ENCODE measurements around the gene PTPRM. TPM values are rescaled to one million over a fixed set of nuclear protein-coding genes. Genes with fewer than 3 reads are reported as not detected.

Gene PTPRM
- total RNA-seq, 1 experiment from 2014 or later: 6.2 TPM

DNA sequence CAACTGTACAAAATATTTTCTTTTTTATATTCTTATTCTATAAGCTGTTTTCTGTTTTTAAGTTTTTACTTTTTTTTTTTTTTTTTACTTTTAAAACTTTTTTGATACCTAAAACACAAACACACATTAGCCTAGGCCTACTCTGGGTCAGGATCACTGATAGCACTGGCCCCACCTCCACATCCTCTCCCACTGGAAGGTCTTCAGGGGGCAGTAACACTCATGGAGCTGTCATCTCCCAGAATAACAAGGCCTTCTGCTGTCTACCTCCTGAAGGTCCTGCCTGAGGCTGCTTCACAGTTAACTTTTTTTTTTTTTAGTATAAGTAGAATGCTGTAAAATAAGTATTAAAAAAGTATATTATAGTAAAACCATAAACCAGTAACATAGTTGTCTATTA lies 415.1 kb downstream of the PTPRM start:
- Histone ChIP-seq H2BK20ac (ENCODE audit: low read depth, low read length, poor library complexity, severe bottlenecking) (no peak overlapping the region), H4K20me1 (ENCODE audit: control insufficient read depth, insufficient read depth, insufficient read length) (no peaks in the 10 kb centered on the region), H3K23me2 (ENCODE audit: insufficient read length, low read depth, low read length, poor library complexity, severe bottlenecking) (no peaks in the 10 kb centered on the region), H2BK120ac (ENCODE audit: low read depth, low read length, poor library complexity, severe bottlenecking) (no peak overlapping the region), H2AFZ (ENCODE audit: low read length) (no peak overlapping the region), H2BK5ac (ENCODE audit: insufficient read length, low read length) (no peak overlapping the region), H3K79me1 (ENCODE audit: insufficient read depth, low read depth, low read length, poor library complexity, severe bottlenecking) (no peaks in the 10 kb centered on the region), H2AK5ac (ENCODE audit: insufficient read length, low read length) (no peak overlapping the region), H4K8ac (replicated peaks; ENCODE audit: insufficient read length, low read depth, low read length) (no peak overlapping the region), H4K5ac (ENCODE audit: insufficient read length, low read depth, low read length) (no peak overlapping the region), H3K79me2 (ENCODE audit: insufficient read depth, low read length) (no peaks in the 10 kb centered on the region), H3K14ac (ENCODE audit: insufficient read depth, low read length) (no peak overlapping the region), H3K27me3 (ENCODE audit: insufficient read depth, low read length) (no peaks in the 10 kb centered on the region), H3K9me3 (ENCODE audit: control insufficient read depth, low read depth, low read length) (no peaks in the 10 kb centered on the region), H3K27ac (ENCODE audit: insufficient read length, low read depth, low read length) (no peak overlapping the region), H3K4me1 (ENCODE audit: insufficient read depth, low read length) (no peaks in the 10 kb centered on the region), H4K91ac (ENCODE audit: insufficient read length, low read depth, low read length) (no peak overlapping the region), H3K4me2 (ENCODE audit: insufficient read depth, insufficient read length, low read length) (no peak overlapping the region), H3K18ac (ENCODE audit: insufficient read length, low read depth, low read length) (no peak overlapping the region), H2BK15ac (ENCODE audit: low read depth, low read length) (no peak overlapping the region), H3K23ac (ENCODE audit: insufficient read length, low read depth, low read length) (no peak overlapping the region), H3T11ph (ENCODE audit: low read length) (no peak overlapping the region), H3K56ac (ENCODE audit: insufficient read length, low read depth, low read length) (no peak overlapping the region), H3K9ac (ENCODE audit: extremely low read depth, insufficient read length, low read length) (no peak overlapping the region), H2BK12ac (ENCODE audit: insufficient read length, low read depth, low read length) (no peak overlapping the region), H3K4ac (ENCODE audit: low read depth, low read length) (no peak overlapping the region)
- H3K27ac Mint-ChIP-seq: no peak overlapping the region
- H3K4me1 Mint-ChIP-seq: peaks cover 3 to 4% of the 10 kb centered on the region in 2 experiments; a peak in 3 of 4 replicates
- no peak for DNase-seq
- H3K4me3 Mint-ChIP-seq: no peak overlapping the region
- no peaks in the 10 kb centered on the region for H3K36me3 Mint-ChIP-seq (ENCODE audit: insufficient read depth in 1 of 3, low read depth in 3 of 3)
- TF ChIP-seq, protein P1, sequence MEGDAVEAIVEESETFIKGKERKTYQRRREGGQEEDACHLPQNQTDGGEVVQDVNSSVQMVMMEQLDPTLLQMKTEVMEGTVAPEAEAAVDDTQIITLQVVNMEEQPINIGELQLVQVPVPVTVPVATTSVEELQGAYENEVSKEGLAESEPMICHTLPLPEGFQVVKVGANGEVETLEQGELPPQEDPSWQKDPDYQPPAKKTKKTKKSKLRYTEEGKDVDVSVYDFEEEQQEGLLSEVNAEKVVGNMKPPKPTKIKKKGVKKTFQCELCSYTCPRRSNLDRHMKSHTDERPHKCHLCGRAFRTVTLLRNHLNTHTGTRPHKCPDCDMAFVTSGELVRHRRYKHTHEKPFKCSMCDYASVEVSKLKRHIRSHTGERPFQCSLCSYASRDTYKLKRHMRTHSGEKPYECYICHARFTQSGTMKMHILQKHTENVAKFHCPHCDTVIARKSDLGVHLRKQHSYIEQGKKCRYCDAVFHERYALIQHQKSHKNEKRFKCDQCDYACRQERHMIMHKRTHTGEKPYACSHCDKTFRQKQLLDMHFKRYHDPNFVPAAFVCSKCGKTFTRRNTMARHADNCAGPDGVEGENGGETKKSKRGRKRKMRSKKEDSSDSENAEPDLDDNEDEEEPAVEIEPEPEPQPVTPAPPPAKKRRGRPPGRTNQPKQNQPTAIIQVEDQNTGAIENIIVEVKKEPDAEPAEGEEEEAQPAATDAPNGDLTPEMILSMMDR (conservative IDR thresholded peaks at IDR 0.05): no peak
- H3K27me3 Mint-ChIP-seq (ENCODE audit: low read depth): no peaks in the 10 kb centered on the region
- H3K9me3 Mint-ChIP-seq: no peaks in the 10 kb centered on the region
